ENCODE results near the gene TUBGCP6.

DNA sequence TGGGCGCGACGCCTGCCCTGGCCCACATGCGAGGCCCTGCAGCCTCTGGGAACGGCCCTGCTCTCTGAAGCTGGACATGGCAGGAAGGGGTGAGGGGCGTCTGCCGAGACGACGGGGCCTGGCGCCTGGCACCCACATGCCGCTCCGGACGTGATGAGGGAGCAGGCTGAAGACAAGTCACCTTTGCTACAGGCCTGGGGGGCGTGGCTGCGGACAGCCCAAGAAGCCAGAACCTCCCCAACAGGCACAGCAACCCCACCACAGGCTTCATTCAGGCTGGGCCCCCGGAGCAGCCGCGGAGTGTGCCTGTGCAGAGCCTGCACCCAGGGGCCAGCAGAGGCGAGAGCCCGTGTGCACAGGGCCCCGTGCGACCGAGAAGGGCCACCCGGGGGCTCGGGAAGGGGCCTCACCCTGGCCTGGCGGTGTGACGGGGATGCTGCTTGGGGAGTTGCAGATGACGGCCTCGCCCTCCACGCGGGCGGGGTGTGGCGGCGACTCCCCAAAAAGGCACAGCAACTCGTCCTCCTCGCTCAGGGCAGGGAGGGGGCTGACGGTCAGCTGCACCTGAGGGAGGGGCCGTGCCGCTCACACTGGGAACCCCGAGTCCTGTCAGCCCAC, 42.0 kb upstream of the TUBGCP6 start:
- TF ChIP-seq, protein P1, sequence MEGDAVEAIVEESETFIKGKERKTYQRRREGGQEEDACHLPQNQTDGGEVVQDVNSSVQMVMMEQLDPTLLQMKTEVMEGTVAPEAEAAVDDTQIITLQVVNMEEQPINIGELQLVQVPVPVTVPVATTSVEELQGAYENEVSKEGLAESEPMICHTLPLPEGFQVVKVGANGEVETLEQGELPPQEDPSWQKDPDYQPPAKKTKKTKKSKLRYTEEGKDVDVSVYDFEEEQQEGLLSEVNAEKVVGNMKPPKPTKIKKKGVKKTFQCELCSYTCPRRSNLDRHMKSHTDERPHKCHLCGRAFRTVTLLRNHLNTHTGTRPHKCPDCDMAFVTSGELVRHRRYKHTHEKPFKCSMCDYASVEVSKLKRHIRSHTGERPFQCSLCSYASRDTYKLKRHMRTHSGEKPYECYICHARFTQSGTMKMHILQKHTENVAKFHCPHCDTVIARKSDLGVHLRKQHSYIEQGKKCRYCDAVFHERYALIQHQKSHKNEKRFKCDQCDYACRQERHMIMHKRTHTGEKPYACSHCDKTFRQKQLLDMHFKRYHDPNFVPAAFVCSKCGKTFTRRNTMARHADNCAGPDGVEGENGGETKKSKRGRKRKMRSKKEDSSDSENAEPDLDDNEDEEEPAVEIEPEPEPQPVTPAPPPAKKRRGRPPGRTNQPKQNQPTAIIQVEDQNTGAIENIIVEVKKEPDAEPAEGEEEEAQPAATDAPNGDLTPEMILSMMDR (IDR thresholded peaks at IDR 0.05): no peak
- no peak for TF ChIP-seq POLR2AphosphoS5 (IDR thresholded peaks at IDR 0.05; ENCODE audit: low read depth, low read length)
